HepG2 (cell line): ENCODE measurements around the gene CAMK2N2. TPM values are rescaled to one million over a fixed set of nuclear protein-coding genes. Genes with fewer than 3 reads are reported as not detected.

Source experiments
- CTCF ChIP-seq: sonication (generic); formaldehyde crosslinking; IDR thresholded peaks from 2 replicates; pipeline ENCODE4 v1.5.0; 2020; ENCODE audit warnings: mild to moderate bottlenecking, missing genetic modification reagents, moderate library complexity
- DMTF1 ChIP-seq: sonication (generic); formaldehyde crosslinking; IDR thresholded peaks from 2 replicates; pipeline ENCODE4 v1.4.0; 2020; ENCODE audit warnings: mild to moderate bottlenecking, missing genetic modification reagents
- EHMT2 ChIP-seq: fragments of 200-600 bp; sonication (generic); IDR thresholded peaks from 2 replicates; pipeline ENCODE4 v1.7.0; 2017; ENCODE audit warnings: antibody characterized with exemption, low read depth, low read length, borderline replicate concordance
- KLF6 ChIP-seq: IDR thresholded peaks from 2 replicates; pipeline ENCODE4 v1.8.0; 2016; ENCODE audit warnings: missing biosample characterization, missing genetic modification reagents
- MEIS1 ChIP-seq: sonication (generic); formaldehyde crosslinking; IDR thresholded peaks from 2 replicates; pipeline ENCODE4 v1.9.0; 2021; ENCODE audit warnings: mild to moderate bottlenecking, missing genetic modification reagents, moderate library complexity, borderline replicate concordance
- MEIS2 ChIP-seq: sonication (generic); formaldehyde crosslinking; IDR thresholded peaks from 2 replicates; pipeline ENCODE4 v1.9.0; 2021; ENCODE audit warnings: mild to moderate bottlenecking, missing genetic modification reagents
- NFKBIZ ChIP-seq: IDR thresholded peaks from 2 replicates; pipeline ENCODE4 v1.6.1; 2018; ENCODE audit warnings: missing genetic modification reagents, missing compliant biosample characterization
- PAWR ChIP-seq: sonication (generic); formaldehyde crosslinking; IDR thresholded peaks from 2 replicates; pipeline ENCODE4 v1.4.0; 2020; ENCODE audit warnings: missing genetic modification reagents, mild to moderate bottlenecking, borderline replicate concordance
- PREB ChIP-seq: sonication (generic); formaldehyde crosslinking; IDR thresholded peaks from 2 replicates; pipeline ENCODE4 v1.4.0; 2020; ENCODE audit warnings: missing genetic modification reagents
- PRPF4 ChIP-seq: fragments of 200-400 bp; formaldehyde crosslinking; IDR thresholded peaks from 2 replicates; pipeline ENCODE4 v1.6.1; 2016; ENCODE audit warnings: low read length, low read depth; ENCODE audit not compliant: poor library complexity, severe bottlenecking
- RARG ChIP-seq: sonication (generic); formaldehyde crosslinking; IDR thresholded peaks from 2 replicates; pipeline ENCODE4 v1.4.0; 2020; ENCODE audit warnings: low read depth, mild to moderate bottlenecking, missing genetic modification reagents
- SMC3 ChIP-seq: IDR thresholded peaks from 2 replicates; pipeline ENCODE4 v1.6.1; 2011; ENCODE audit warnings: low read length, improper control_type of control experiment
- TFE3 ChIP-seq: IDR thresholded peaks from 2 replicates; pipeline ENCODE4 v1.6.1; 2016
- ZNF143 ChIP-seq: sonication (generic); formaldehyde crosslinking; IDR thresholded peaks from 2 replicates; pipeline ENCODE4 v1.4.0; 2020; ENCODE audit warnings: missing genetic modification reagents
- ZNF160 ChIP-seq: sonication (generic); formaldehyde crosslinking; IDR thresholded peaks from 2 replicates; pipeline ENCODE4 v1.8.0; 2022; ENCODE audit warnings: mild to moderate bottlenecking, inconsistent platforms, missing genetic modification reagents
- ZNF280B ChIP-seq: sonication (generic); formaldehyde crosslinking; IDR thresholded peaks from 2 replicates; pipeline ENCODE4 v1.5.0; 2020; ENCODE audit warnings: missing genetic modification reagents, mild to moderate bottlenecking, borderline replicate concordance
- ZNF550 ChIP-seq: sonication (generic); formaldehyde crosslinking; IDR thresholded peaks from 2 replicates; pipeline ENCODE4 v1.4.0; 2020; ENCODE audit warnings: mild to moderate bottlenecking, missing genetic modification reagents, borderline replicate concordance
- ZNF562 ChIP-seq: sonication (generic); formaldehyde crosslinking; IDR thresholded peaks from 2 replicates; pipeline ENCODE4 v1.8.0; 2022; ENCODE audit warnings: missing genetic modification reagents, borderline replicate concordance
- ZNF570 ChIP-seq: sonication (generic); formaldehyde crosslinking; IDR thresholded peaks from 2 replicates; pipeline ENCODE4 v1.4.0; 2020; ENCODE audit warnings: mild to moderate bottlenecking, missing genetic modification reagents, borderline replicate concordance
- ZNF660 ChIP-seq: sonication (generic); formaldehyde crosslinking; IDR thresholded peaks from 2 replicates; pipeline ENCODE4 v1.5.1; 2020; ENCODE audit warnings: mild to moderate bottlenecking, low read depth, missing genetic modification reagents, borderline replicate concordance
- polyA plus RNA-seq, 8 experiments: library from polyadenylated mRNA; depleted of rRNA in 3 of 8; stranded (reverse) in 7 of 8; unstranded in 1 of 8; fragments of >200 nt; fragmentation: Illumina TruSeq in 4 of 8; extraction: Trizol in 4 of 8; gene quantifications; 2 replicates each; pipeline versions ENCODE4 v1.2.1 to v1.2.3, GENCODE V29; 2011 to 2016; ENCODE audit warnings: low read depth in 4 of 8, missing spikeins in 1 of 8, mixed read lengths in 1 of 8; ENCODE audit not compliant: insufficient read depth in 1 of 8
- total RNA-seq, 5 experiments: library from RNA; depleted of rRNA; stranded (reverse); fragments of >200 nt; fragmentation: Illumina TruSeq; extraction: Trizol; gene quantifications; 2 replicates each; pipeline ENCODE4 v1.2.3, GENCODE V29; 2016; ENCODE audit warnings: low read depth in 1 of 5

Gene CAMK2N2
- total and polyA plus RNA-seq, 2 of the 13 experiments (the other 11 are each of a cell fraction or from before 2014, with no cell fraction given): 0.12 to 0.27 TPM

GRCh38 chr3:184241447-184242296, 19.7 kb downstream of the CAMK2N2 start (continued):
- TF ChIP-seq PREB (peak; percentile 41; the same call in 1 of the 2 replicates), NFKBIZ (CRISPR knock-in tag) (peak; percentile 74; the same call in 1 of the 2 replicates), PAWR (CRISPR knock-in tag) (no peak), KLF6 (peak; percentile 86; the same call in 1 of the 2 replicates), ZNF660 (CRISPR knock-in tag) (no peak), RARG (CRISPR knock-in tag) (no peak), TFE3 (CRISPR knock-in tag) (peak; percentile 59; the same call in 1 of the 2 replicates), CTCF (CRISPR knock-in tag) (peak; percentile 99), ZNF143 (CRISPR knock-in tag) (peak; percentile 74), DMTF1 (CRISPR knock-in tag) (no peak; the same call in 1 of the 2 replicates), EHMT2 (peak; percentile 53; the same call in 1 of the 2 replicates), SMC3 (peak; percentile 57; the same call in 1 of the 2 replicates), ZNF570 (0 out of 2 replicates have a peak, but pooled peaks have one; percentile 39), MEIS1 (peak; percentile 94), ZNF280B (CRISPR knock-in tag) (peak; percentile 60; the same call in 1 of the 2 replicates), PRPF4 (no peak), ZNF562 (CRISPR knock-in tag) (peak; percentile 47; the same call in 1 of the 2 replicates), ZNF160 (CRISPR knock-in tag) (peak; percentile 53; the same call in 1 of the 2 replicates), ZNF550 (CRISPR knock-in tag) (no peak), MEIS2 (CRISPR knock-in tag) (peak; percentile 91)
